Inferior parietal cortex (tissue), 1 donor: ENCODE measurements around the gene CD69.

Experiments
- DNase-seq: peaks from one replicate; pipeline ENCODE4 v3.0.0-alpha.2; 2016; ENCODE audit errors: extremely low spot score

CD69 gene

GRCh38 chr12:9781360-9781759 lies 20.7 kb upstream of the CD69 start:
- no peak for DNase-seq

- no peak for DNase-seq
Observed at GRCh38 chr12:9779209-9779608, 18.5 kb upstream of the CD69 start.

- DNase-seq: no peak
Observed at GRCh38 chr12:9776781-9777180, 16.1 kb upstream of the CD69 start.

GRCh38 chr12:9773216-9773877 lies 12.6 kb upstream of the CD69 start:
- no peak for DNase-seq

GRCh38 chr12:9763025-9763424 lies 2.3 kb upstream of the CD69 start:
- no peak for DNase-seq

GRCh38 chr12:9762369-9762768 lies 1.7 kb upstream of the CD69 start:
- no peak for DNase-seq

GRCh38 chr12:9761419-9761781 lies 699 bp upstream of the CD69 start:
- DNase-seq: no peak

- DNase-seq: no peak
Observed at GRCh38 chr12:9760120-9760519, 581 bp downstream of the CD69 start.

GRCh38 chr12:9759694-9760093 lies 1.0 kb downstream of the CD69 start:
- no peak for DNase-seq

- DNase-seq: no peak
Observed at GRCh38 chr12:9758119-9758518, 2.6 kb downstream of the CD69 start.

GRCh38 chr12:9757433-9758025 lies 3.2 kb downstream of the CD69 start:
- DNase-seq: no peak

- no peak for DNase-seq
Observed at GRCh38 chr12:9756706-9757105, 4.0 kb downstream of the CD69 start.

- DNase-seq: no peak
Observed at GRCh38 chr12:9756170-9756569, 4.5 kb downstream of the CD69 start.

- DNase-seq: no peak
Observed at GRCh38 chr12:9755567-9755966, 5.1 kb downstream of the CD69 start.

GRCh38 chr12:9755035-9755434 lies 5.7 kb downstream of the CD69 start:
- no peak for DNase-seq

- no peak for DNase-seq
Observed at GRCh38 chr12:9754099-9754927, 6.4 kb downstream of the CD69 start.

- no peak for DNase-seq
Observed at GRCh38 chr12:9753498-9753897, 7.2 kb downstream of the CD69 start.

GRCh38 chr12:9753073-9753472 lies 7.6 kb downstream of the CD69 start:
- no peak for DNase-seq

- no peak for DNase-seq
Observed at GRCh38 chr12:9752145-9752933, 8.4 kb downstream of the CD69 start.

- DNase-seq: peak; percentile 36
Observed at GRCh38 chr12:9751204-9752144, 9.2 kb downstream of the CD69 start.
